Naive B cell (primary cell): ENCODE results near the gene SLC35F3. TPM values are rescaled to one million over a fixed set of nuclear protein-coding genes. Genes with fewer than 3 reads are reported as not detected.
"Not testable (repeated sequence)": the region's sequence is repeated elsewhere in the genome, so short reads cannot be mapped to it uniquely, and the experiment has no call there.

ENCODE experiments used
- ATAC-seq, 2 donors: fragments of 150-1000 bp; cut with Tn5 transposase; 2 replicates each; pipeline ENCODE4 v1.10.0; 2021; ENCODE audit warnings: low read depth in 2 of 2, mild to moderate bottlenecking in 2 of 2, moderate library complexity in 2 of 2
- DNase-seq: peaks from one replicate; pipeline ENCODE4 v3.0.0; 2022
- H3K27ac Mint-ChIP-seq, 6 donors: one replicate each; pipeline ENCODE4 v1.8.0; 2020 to 2022; ENCODE audit warnings: mild to moderate bottlenecking in 6 of 6, mixed read lengths in 6 of 6, moderate library complexity in 5 of 6, inconsistent platforms in 2 of 6
- H3K27me3 Mint-ChIP-seq, 3 donors: one replicate each; pipeline ENCODE4 v1.8.0; 2021 to 2022; ENCODE audit warnings: mixed read lengths in 3 of 3, mild to moderate bottlenecking in 1 of 3
- H3K36me3 Mint-ChIP-seq, 2 donors: one replicate each; pipeline ENCODE4 v1.8.0; 2020 to 2022; ENCODE audit warnings: mixed read lengths in 2 of 2, inconsistent platforms in 1 of 2, mild to moderate bottlenecking in 1 of 2
- H3K4me1 Mint-ChIP-seq, 3 donors: one replicate each; pipeline ENCODE4 v1.8.0; 2020 to 2022; ENCODE audit warnings: mixed read lengths in 3 of 3, inconsistent platforms in 1 of 3, mild to moderate bottlenecking in 1 of 3, moderate library complexity in 1 of 3
- H3K4me3 Mint-ChIP-seq, 8 donors: one replicate each; pipeline ENCODE4 v1.8.0; 2020 to 2022; ENCODE audit warnings: mild to moderate bottlenecking in 8 of 8, mixed read lengths in 8 of 8, moderate library complexity in 8 of 8, inconsistent platforms in 2 of 8
- H3K9me3 Mint-ChIP-seq, 7 donors: one replicate each; pipeline ENCODE4 v1.8.0; 2020 to 2022; ENCODE audit warnings: mixed read lengths in 7 of 7, mild to moderate bottlenecking in 5 of 7, inconsistent platforms in 2 of 7, moderate library complexity in 1 of 7
- polyA plus RNA-seq, 6 donors: library from polyadenylated mRNA; unstranded; fragments of 300-500 nt; fragmentation: Illumina TruSeq; gene quantifications; one replicate each; pipeline ENCODE4 v1.2.3, GENCODE V29; 2021; ENCODE audit warnings: low read depth in 6 of 6

The SLC35F3 gene
- polyA plus RNA-seq, 6 donors from 2014 or later, result not detected

DNA sequence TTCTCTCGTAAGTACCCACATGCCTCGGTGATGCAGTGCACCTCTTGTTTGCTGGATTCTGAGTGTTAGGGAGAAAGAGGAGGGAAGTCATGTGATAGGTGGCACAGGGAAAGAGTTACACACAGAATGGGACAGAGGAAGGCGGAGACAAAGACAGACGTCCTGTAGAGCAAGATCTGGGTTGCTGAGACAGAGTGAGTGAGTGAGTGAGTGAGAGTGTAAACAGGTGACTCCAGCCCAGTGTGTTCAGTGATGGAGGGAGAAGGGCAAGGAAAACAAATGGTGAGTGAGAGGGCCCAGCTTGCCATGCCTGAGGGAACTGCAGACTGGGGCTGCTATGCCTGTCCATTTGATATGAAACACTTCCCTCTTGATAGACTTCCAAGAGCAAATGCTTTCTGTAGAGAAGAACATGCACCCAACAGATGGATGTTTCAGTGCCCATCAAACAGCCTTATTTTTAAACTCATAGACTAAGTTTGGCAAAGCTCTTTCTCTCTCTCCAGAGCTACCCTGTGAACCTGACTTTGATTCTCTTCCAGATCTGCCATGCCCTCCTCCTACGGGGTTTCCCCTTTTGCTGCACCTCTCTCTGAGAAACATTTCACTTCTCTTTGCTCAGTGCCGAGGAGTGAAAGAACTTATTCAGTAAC is 258.9 kb downstream of the SLC35F3 start:
- Mint-ChIP-seq H3K9me3 (peaks cover 0 to 3% (median 0%) of the 10 kb centered on the region in 7 donors), H3K27ac (no peak overlapping the region), H3K4me1 (peaks cover 0 to 8% (median 0%) of the 10 kb centered on the region in 3 donors), H3K36me3 (no peaks in the 10 kb centered on the region), H3K4me3 (no peak overlapping the region), H3K27me3 (no peaks in the 10 kb centered on the region)
- DNase-seq (no peak), ATAC-seq (no peak)

GRCh38 chr1:234164098-234164709 is 259.7 kb downstream of the SLC35F3 start:
- Mint-ChIP-seq H3K27me3 (no peaks in the 10 kb centered on the region), H3K9me3 (peaks cover 0 to 3% (median 0%) of the 10 kb centered on the region in 7 donors), H3K4me3 (no peak overlapping the region), H3K4me1 (peaks cover 0 to 8% (median 0%) of the 10 kb centered on the region in 3 donors), H3K27ac (peak overlapping the region in 1 of 6 donors; percentile 26), H3K36me3 (no peaks in the 10 kb centered on the region)
- ATAC-seq (no peak), DNase-seq (no peak)

DNA sequence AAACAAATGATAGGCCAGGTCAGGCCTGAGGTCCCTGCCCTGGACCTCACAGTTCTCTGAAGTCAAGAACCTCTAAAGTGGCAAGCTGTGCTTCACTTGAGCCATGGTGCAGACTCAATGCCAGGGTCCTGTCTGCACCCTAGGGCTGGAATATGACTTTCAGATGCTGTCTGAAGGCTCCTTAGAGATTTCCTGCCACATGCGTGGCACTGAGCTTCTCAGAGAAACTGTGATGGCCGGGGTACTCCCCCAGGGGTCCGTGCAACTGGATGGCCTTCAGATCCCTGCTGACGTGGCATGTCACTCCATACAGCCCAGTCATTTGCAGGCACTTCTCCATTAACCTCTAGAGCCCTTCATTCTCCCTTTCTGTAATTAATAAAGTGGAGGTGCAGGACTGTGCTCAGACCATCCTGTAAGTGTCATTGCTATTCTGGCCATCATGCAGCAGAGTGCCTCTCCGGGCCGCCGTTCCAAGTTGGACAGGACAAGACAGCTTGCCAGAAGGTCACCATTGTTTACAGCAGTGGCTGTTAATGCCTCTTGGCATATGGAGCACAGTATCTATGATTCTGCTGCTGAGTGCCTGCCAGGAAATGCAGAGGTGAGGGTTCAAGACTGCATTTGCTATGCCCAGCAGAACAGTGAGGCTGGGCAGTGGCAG is 263.7 kb downstream of the SLC35F3 start:
- no peaks in the 10 kb centered on the region for H3K36me3 Mint-ChIP-seq
- H3K9me3 Mint-ChIP-seq, result peaks cover 0 to 3% (median 0%) of the 10 kb centered on the region in 7 donors
- ATAC-seq (no peak), DNase-seq (no peak)
- peaks cover 0 to 8% (median 0%) of the 10 kb centered on the region in 3 donors for H3K4me1 Mint-ChIP-seq
- H3K27me3 Mint-ChIP-seq, result peaks cover 0 to 4% (median 0%) of the 10 kb centered on the region in 3 donors
- no peak overlapping the region for H3K4me3 Mint-ChIP-seq
- H3K27ac Mint-ChIP-seq, result no peak overlapping the region

- Mint-ChIP-seq H3K4me3 (no peak overlapping the region), H3K27me3 (peaks cover 0 to 4% (median under 1%) of the 10 kb centered on the region in 3 donors), H3K36me3 (no peaks in the 10 kb centered on the region), H3K4me1 (peaks cover 0 to 2% (median 0%) of the 10 kb centered on the region in 3 donors), H3K9me3 (peaks cover 0 to 3% (median 0%) of the 10 kb centered on the region in 7 donors), H3K27ac (no peak overlapping the region)
- DNase-seq (no peak), ATAC-seq (no peak)
These were observed 264.8 kb downstream of the SLC35F3 start for GRCh38 chr1:234169161-234169849.

GRCh38 chr1:234170067-234170466 is 265.6 kb downstream of the SLC35F3 start:
- Mint-ChIP-seq H3K4me3 (no peak overlapping the region), H3K36me3 (no peaks in the 10 kb centered on the region), H3K4me1 (no peaks in the 10 kb centered on the region), H3K9me3 (peaks cover 0 to 3% (median 0%) of the 10 kb centered on the region in 7 donors), H3K27ac (no peak overlapping the region), H3K27me3 (peaks cover 0 to 8% (median 4%) of the 10 kb centered on the region in 3 donors)
- DNase-seq (no peak), ATAC-seq (no peak)

GRCh38 chr1:234170622-234171021 is 266.1 kb downstream of the SLC35F3 start:
- no peak for ATAC-seq
- H3K4me3 Mint-ChIP-seq, result no peak overlapping the region
- H3K27me3 Mint-ChIP-seq, result peaks cover 0 to 10% (median 4%) of the 10 kb centered on the region in 3 donors
- no peak overlapping the region for H3K27ac Mint-ChIP-seq
- H3K36me3 Mint-ChIP-seq, result no peaks in the 10 kb centered on the region
- H3K4me1 Mint-ChIP-seq, result no peaks in the 10 kb centered on the region
- no peak for DNase-seq
- peaks cover 0 to 3% (median 0%) of the 10 kb centered on the region in 7 donors for H3K9me3 Mint-ChIP-seq

DNA sequence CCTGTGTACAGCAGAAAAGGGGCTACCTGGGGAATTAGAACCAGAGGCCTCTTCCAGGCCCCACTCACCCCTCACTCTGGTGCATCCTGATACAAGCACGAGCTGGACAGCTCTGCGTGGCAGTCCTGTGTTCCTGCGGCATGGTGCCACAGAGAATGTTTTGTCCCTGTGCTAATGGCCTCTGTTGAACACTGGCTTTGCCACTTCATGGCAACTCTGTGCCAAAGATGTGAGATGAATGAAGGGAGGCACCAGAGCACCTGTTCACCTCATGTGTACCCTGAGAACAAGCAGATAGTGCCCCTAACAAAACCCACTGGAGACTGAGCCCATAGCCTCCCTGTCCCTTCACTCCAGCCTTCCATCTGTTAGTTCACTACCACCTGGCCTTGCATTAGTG is 269.5 kb downstream of the SLC35F3 start:
- Mint-ChIP-seq H3K27me3 (peaks cover 0 to 23% (median 17%) of the 10 kb centered on the region in 3 donors), H3K27ac (no peak overlapping the region), H3K9me3 (peaks cover 2 to 17% (median 7%) of the 10 kb centered on the region in 7 donors), H3K4me1 (peaks cover 0 to 5% (median 0%) of the 10 kb centered on the region in 3 donors), H3K4me3 (no peak overlapping the region), H3K36me3 (no peaks in the 10 kb centered on the region)
- ATAC-seq (no peak), DNase-seq (no peak)

- no peak overlapping the region for H3K4me3 Mint-ChIP-seq
- H3K9me3 Mint-ChIP-seq, result peaks cover 2 to 17% (median 7%) of the 10 kb centered on the region in 7 donors
- peaks cover 0 to 5% (median 0%) of the 10 kb centered on the region in 3 donors for H3K4me1 Mint-ChIP-seq
- H3K36me3 Mint-ChIP-seq, result no peaks in the 10 kb centered on the region
- ATAC-seq (no peak), DNase-seq (no peak)
- no peak overlapping the region for H3K27ac Mint-ChIP-seq
- peaks cover 4 to 23% (median 22%) of the 10 kb centered on the region in 3 donors for H3K27me3 Mint-ChIP-seq
These were observed 270.9 kb downstream of the SLC35F3 start for GRCh38 chr1:234175363-234175762.

GRCh38 chr1:234176000-234176399 is 271.5 kb downstream of the SLC35F3 start:
- Mint-ChIP-seq H3K36me3 (no peaks in the 10 kb centered on the region), H3K9me3 (peaks cover 2 to 17% (median 7%) of the 10 kb centered on the region in 7 donors), H3K4me1 (peaks cover 0 to 5% (median 0%) of the 10 kb centered on the region in 3 donors), H3K4me3 (no peak overlapping the region), H3K27me3 (peaks cover 4 to 22% (median 22%) of the 10 kb centered on the region in 3 donors), H3K27ac (no peak overlapping the region)
- ATAC-seq (no peak), DNase-seq (no peak)

DNA sequence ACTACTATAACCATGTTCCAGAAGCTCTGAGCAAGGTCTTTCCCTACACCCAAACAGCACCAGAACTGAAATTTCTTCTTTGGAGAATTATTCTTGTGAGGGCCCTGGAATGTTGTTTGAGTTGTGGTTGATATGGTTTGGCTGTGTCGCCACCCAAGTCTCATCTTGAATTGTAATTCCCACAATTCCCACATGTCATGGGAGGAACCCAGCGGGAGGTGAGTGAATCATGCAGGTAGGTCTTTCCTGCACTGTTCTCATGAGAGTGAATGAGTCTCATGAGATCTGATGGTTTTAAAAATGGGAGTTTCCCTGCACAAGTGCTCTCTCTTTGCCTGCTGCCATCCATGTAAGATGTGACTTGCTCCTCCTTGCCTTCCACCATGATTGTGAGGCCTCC is 272.4 kb downstream of the SLC35F3 start:
- peaks cover 4 to 23% (median 22%) of the 10 kb centered on the region in 3 donors for H3K27me3 Mint-ChIP-seq
- H3K36me3 Mint-ChIP-seq, result not testable (repeated sequence)

GRCh38 chr1:234185438-234185837 is 281.0 kb downstream of the SLC35F3 start:
- H3K27me3 Mint-ChIP-seq, result peaks cover 18 to 29% (median 29%) of the 10 kb centered on the region in 3 donors
- ATAC-seq (no peak), DNase-seq (no peak)
- H3K4me3 Mint-ChIP-seq, result no peak overlapping the region
- peaks cover 0 to 22% (median 8%) of the 10 kb centered on the region in 7 donors for H3K9me3 Mint-ChIP-seq
- no peak overlapping the region for H3K27ac Mint-ChIP-seq
- peaks cover 0 to 4% (median 0%) of the 10 kb centered on the region in 3 donors for H3K4me1 Mint-ChIP-seq
- peaks cover 0 to 3% of the 10 kb centered on the region in 2 donors for H3K36me3 Mint-ChIP-seq

More for the DNA sequence above, 272.4 kb downstream of the SLC35F3 start:
- not testable (repeated sequence) for ATAC-seq, DNase-seq, H3K27ac Mint-ChIP-seq, H3K4me1 Mint-ChIP-seq, H3K4me3 Mint-ChIP-seq
- peaks cover 2 to 17% (median 7%) of the 10 kb centered on the region in 7 donors for H3K9me3 Mint-ChIP-seq

DNA sequence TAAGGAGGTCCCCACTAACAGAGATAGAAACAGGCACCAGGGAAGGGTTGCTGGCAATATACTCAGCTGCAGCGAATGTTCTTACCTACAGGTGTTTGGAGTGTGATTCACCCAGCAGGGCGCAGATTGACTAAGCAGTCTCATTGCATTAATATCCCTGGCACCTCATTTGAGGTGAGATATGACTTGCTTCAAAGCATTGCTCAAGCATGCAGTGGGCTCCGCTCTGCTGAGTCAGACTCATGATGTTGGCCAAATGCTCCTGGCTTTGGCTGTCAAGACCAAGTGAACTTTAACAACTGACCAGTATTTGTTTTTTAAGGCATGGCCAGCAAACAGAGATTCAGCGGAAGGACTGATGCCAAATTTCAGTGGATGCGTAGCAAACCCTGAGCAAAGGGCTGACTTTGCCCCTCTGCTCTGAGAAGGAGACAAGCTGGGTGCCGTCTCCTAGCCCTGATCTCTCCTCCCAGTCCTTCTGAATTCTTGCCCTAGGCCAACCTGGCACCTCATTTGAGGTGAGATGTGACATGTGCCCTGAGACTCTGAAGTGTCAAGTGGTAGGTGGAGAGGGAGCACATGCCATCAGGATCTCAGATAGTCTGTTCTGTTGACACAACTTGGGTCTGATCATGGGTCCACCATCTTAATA is 281.7 kb downstream of the SLC35F3 start:
- Mint-ChIP-seq H3K36me3 (peaks cover 2 to 3% of the 10 kb centered on the region in 2 donors), H3K4me1 (peaks cover 0 to 4% (median 0%) of the 10 kb centered on the region in 3 donors), H3K27ac (no peak overlapping the region), H3K27me3 (peaks cover 18 to 31% (median 25%) of the 10 kb centered on the region in 3 donors), H3K4me3 (no peak overlapping the region), H3K9me3 (peaks cover 4 to 29% (median 14%) of the 10 kb centered on the region in 7 donors)
- DNase-seq (no peak), ATAC-seq (no peak)

DNA sequence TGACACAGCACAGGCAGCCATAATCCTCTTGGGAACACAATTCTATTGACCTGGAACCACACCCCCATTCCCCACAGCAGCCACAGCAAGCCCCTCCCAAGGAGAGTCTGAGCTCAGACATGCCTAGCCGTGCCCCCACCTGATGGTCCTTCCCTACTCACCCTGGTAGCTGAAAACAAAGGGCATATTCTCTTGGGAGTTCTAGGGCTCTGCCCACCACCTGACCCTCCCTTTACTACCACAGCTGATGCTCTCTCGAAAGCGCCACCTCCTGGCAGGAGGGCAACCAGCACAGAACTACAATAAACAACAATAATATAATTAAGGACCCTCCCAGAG is 283.9 kb downstream of the SLC35F3 start:
- no peak overlapping the region for H3K4me3 Mint-ChIP-seq
- peaks cover 10 to 51% (median 25%) of the 10 kb centered on the region in 7 donors for H3K9me3 Mint-ChIP-seq
- DNase-seq (no peak), ATAC-seq (no peak)
- peaks cover 0 to 4% (median 0%) of the 10 kb centered on the region in 3 donors for H3K4me1 Mint-ChIP-seq
- H3K36me3 Mint-ChIP-seq, result peaks cover 0 to 8% of the 10 kb centered on the region in 2 donors
- H3K27me3 Mint-ChIP-seq, result peaks cover 30 to 47% (median 43%) of the 10 kb centered on the region in 3 donors
- no peak overlapping the region for H3K27ac Mint-ChIP-seq
